Parathyroid adenoma (tissue), 2 donors: ENCODE results near the gene GLP1R.

ENCODE experiments used
- H2AFZ ChIP-seq: fragments of 300-600 bp; sonication (generic); one replicate; pipeline ENCODE4 v1.7.0; 2017; ENCODE audit warnings: antibody characterized with exemption, mild to moderate bottlenecking
- H3K27ac ChIP-seq: fragments of 300-600 bp; sonication (generic); one replicate; pipeline ENCODE4 v1.7.0; 2017
- H3K27me3 ChIP-seq: fragments of 300-600 bp; sonication (generic); one replicate; pipeline ENCODE4 v1.7.0; 2017; ENCODE audit warnings: low read length; ENCODE audit not compliant: control insufficient read depth, insufficient read depth
- H3K36me3 ChIP-seq: fragments of 300-600 bp; sonication (generic); one replicate; pipeline ENCODE4 v1.7.0; 2017; ENCODE audit warnings: low read length; ENCODE audit not compliant: control insufficient read depth, insufficient read depth
- H3K4me1 ChIP-seq: fragments of 300-600 bp; sonication (generic); one replicate; pipeline ENCODE4 v1.7.0; 2017; ENCODE audit warnings: control low read depth
- H3K4me2 ChIP-seq: fragments of 300-600 bp; sonication (generic); one replicate; pipeline ENCODE4 v1.7.0; 2017; ENCODE audit warnings: low read length
- H3K4me3 ChIP-seq: fragments of 300-600 bp; sonication (generic); one replicate; pipeline ENCODE4 v1.7.0; 2017; ENCODE audit warnings: low read depth, low read length
- H3K79me2 ChIP-seq: fragments of 300-600 bp; sonication (generic); one replicate; pipeline ENCODE4 v1.7.0; 2017; ENCODE audit warnings: control low read depth
- H3K9ac ChIP-seq: fragments of 300-600 bp; sonication (generic); one replicate; pipeline ENCODE4 v1.7.0; 2017; ENCODE audit warnings: mild to moderate bottlenecking
- H3K9me3 ChIP-seq: fragments of 300-600 bp; sonication (generic); one replicate; pipeline ENCODE4 v1.7.0; 2017; ENCODE audit warnings: low read length; ENCODE audit not compliant: control insufficient read depth
- TF ChIP-seq, protein P1 (sequence below): fragments of 300-600 bp; sonication (generic); IDR thresholded peaks from one replicate; pipeline ENCODE4 v1.7.0; 2017; ENCODE audit warnings: antibody characterized with exemption, mild to moderate bottlenecking
- donor health status: primary hyperparathyroidism.

GLP1R gene

DNA sequence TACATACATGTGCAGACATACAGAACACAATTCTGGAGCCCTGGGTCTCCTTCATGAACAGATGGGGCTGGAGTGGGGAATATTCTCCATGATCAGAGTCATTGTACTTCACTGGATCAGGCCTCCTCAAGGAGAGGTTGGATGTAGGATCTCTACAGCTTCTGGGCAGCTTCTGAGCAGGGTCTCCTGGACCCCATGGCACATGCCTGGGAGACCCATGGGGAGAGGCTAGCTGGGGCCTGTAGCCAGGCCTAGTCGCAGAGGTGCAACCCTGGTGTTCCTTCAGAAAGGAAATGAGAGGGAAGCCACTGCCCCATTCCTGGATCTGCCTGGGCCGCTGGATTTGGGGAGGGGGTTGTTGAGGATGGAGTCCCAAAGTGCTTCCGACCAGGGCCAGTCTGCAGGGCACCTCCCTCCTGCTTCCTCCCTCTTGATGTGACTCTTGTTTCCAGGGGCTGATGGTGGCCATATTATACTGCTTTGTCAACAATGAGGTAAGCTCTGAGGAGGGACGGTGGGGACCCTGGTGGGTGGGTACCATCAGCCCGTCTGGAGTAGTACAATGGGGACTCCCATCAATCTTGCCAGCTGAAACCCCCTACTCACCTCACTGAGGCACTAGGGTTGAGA lies 31.8 kb downstream of the GLP1R start:
- no peaks in the 10 kb centered on the region for H3K9me3 ChIP-seq
- H3K4me1 ChIP-seq = no peaks in the 10 kb centered on the region
- TF ChIP-seq, protein P1, sequence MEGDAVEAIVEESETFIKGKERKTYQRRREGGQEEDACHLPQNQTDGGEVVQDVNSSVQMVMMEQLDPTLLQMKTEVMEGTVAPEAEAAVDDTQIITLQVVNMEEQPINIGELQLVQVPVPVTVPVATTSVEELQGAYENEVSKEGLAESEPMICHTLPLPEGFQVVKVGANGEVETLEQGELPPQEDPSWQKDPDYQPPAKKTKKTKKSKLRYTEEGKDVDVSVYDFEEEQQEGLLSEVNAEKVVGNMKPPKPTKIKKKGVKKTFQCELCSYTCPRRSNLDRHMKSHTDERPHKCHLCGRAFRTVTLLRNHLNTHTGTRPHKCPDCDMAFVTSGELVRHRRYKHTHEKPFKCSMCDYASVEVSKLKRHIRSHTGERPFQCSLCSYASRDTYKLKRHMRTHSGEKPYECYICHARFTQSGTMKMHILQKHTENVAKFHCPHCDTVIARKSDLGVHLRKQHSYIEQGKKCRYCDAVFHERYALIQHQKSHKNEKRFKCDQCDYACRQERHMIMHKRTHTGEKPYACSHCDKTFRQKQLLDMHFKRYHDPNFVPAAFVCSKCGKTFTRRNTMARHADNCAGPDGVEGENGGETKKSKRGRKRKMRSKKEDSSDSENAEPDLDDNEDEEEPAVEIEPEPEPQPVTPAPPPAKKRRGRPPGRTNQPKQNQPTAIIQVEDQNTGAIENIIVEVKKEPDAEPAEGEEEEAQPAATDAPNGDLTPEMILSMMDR = no peak
- H2AFZ ChIP-seq = no peak overlapping the region
- H3K27me3 ChIP-seq = no peaks in the 10 kb centered on the region
- H3K79me2 ChIP-seq = no peaks in the 10 kb centered on the region
- no peak overlapping the region for H3K4me2 ChIP-seq
- no peak overlapping the region for H3K4me3 ChIP-seq
- H3K36me3 ChIP-seq = no peaks in the 10 kb centered on the region
- H3K9ac ChIP-seq = no peak overlapping the region
- no peak overlapping the region for H3K27ac ChIP-seq

DNA sequence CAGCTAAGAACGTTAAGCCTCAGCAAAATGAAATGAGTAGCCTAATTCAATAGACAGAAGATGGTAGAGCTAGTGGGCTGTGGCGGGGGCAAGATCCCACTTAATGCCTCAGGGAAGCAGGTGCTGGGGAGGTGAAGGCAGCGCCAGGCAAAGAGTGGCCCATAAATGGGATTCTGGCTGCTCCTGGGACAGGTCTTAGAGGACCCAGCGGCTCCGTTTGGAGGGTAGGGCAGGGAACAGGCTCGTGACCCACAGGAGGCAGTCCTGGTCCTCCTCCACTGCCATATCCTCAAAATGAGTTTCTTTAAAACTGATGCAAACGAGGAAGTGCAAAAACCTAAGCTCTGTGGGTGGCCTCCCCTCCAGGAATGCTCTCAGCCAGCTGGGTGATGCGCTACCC lies 33.7 kb downstream of the GLP1R start:
- TF ChIP-seq, protein P1 = no peak
- no peaks in the 10 kb centered on the region for H3K27me3 ChIP-seq
- H3K4me2 ChIP-seq = no peak overlapping the region
- H3K27ac ChIP-seq = no peak overlapping the region
- no peak overlapping the region for H3K4me3 ChIP-seq
- H3K36me3 ChIP-seq = no peaks in the 10 kb centered on the region
- H3K9ac ChIP-seq = no peak overlapping the region
- H3K9me3 ChIP-seq = no peaks in the 10 kb centered on the region
- H3K4me1 ChIP-seq = no peaks in the 10 kb centered on the region
- H2AFZ ChIP-seq = no peak overlapping the region
- H3K79me2 ChIP-seq = no peaks in the 10 kb centered on the region

DNA sequence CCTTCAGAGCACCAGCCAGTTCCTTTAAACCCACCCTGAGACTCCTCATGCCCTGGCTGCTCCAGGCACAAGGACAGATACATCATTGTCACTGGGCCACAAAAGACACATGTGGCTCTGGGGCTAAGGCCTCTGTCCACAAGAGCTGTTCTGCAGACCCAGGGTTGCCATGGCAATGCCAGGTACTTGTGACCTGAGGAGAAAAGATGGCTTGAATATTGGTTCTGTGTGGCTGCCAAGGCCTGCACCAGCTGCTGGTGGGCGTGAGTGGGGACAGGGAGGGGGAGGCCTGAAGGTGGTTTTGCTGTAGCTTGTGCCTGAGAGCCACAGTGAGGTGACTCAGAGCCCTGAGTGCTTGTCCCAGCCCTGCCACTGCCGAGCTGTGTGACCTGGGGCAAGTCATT lies 34.7 kb downstream of the GLP1R start:
- H3K36me3 ChIP-seq = no peaks in the 10 kb centered on the region
- TF ChIP-seq, protein P1 = no peak
- no peaks in the 10 kb centered on the region for H3K27me3 ChIP-seq
- H3K27ac ChIP-seq = no peak overlapping the region
- H3K4me2 ChIP-seq = no peak overlapping the region
- H3K9ac ChIP-seq = no peak overlapping the region
- H3K9me3 ChIP-seq = no peaks in the 10 kb centered on the region
- no peak overlapping the region for H3K4me3 ChIP-seq
- no peak overlapping the region for H2AFZ ChIP-seq
- H3K79me2 ChIP-seq = no peaks in the 10 kb centered on the region
- no peaks in the 10 kb centered on the region for H3K4me1 ChIP-seq

DNA sequence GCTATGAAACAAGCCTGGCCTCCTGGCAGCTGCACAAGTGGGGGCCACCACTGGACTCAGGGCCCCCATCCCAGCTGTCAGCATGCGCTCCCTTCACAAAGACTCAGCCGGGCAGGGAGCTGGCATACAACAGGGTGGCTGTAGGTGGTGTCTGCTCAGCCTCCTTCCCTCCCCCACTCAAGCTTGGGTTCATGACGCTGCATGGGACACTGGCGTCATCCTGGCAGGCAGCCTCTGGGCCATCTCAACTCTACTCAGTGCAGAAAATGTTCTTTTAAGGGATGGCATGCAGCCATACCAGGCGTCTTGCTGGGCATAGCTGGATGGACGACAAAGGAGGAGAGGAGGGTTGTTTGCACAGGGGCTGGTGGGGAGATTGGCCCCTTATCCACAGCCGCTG lies 35.9 kb downstream of the GLP1R start:
- Histone ChIP-seq H3K9ac (no peak overlapping the region), H3K36me3 (no peaks in the 10 kb centered on the region), H3K27ac (no peak overlapping the region), H2AFZ (no peak overlapping the region), H3K27me3 (no peaks in the 10 kb centered on the region), H3K4me1 (no peaks in the 10 kb centered on the region), H3K4me3 (no peak overlapping the region), H3K4me2 (no peak overlapping the region), H3K9me3 (no peaks in the 10 kb centered on the region), H3K79me2 (no peaks in the 10 kb centered on the region)
- TF ChIP-seq, protein P1 = no peak

DNA sequence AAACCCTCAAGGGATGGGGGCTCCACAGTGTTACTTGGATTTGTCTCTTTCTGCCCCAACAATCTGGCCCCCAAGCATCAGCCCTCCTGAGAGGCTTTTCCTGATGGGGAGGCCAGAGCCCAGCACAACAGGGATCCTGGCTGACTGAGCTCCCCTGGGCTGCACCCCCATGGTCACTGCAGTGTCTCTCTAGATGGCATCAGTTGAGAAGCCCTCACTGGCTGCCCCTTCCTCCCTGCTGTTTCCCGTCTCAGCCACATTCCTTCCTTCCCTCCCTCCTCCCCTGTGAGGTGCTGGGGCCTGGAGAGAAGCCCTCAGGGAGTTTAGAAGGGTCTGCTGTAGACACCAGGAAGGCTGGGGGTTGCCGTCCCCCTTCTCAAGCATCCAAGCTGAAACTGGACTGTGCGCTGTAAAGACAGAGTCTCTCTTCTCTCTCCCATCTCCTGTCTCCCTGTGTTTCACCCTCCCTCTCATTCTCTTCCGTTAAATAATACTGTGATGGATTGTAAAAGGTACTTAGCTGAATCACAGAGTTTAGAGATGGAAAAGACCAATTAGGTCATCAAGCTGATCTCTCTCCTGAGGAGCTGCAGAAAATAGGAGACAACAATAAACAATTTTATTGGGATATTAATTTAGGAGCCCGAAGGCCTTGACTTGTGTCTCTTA lies 36.7 kb downstream of the GLP1R start:
- Histone ChIP-seq H2AFZ (no peak overlapping the region), H3K27me3 (no peaks in the 10 kb centered on the region), H3K4me1 (no peaks in the 10 kb centered on the region), H3K9ac (no peak overlapping the region), H3K9me3 (no peaks in the 10 kb centered on the region), H3K4me3 (no peak overlapping the region), H3K79me2 (no peaks in the 10 kb centered on the region), H3K36me3 (no peaks in the 10 kb centered on the region), H3K27ac (no peak overlapping the region), H3K4me2 (no peak overlapping the region)
- TF ChIP-seq, protein P1 = no peak
